ENCODE results near the gene CPSF4L. TPM values are rescaled to one million over a fixed set of nuclear protein-coding genes. Genes with fewer than 3 reads are reported as not detected.

CPSF4L gene
- total and polyA plus RNA-seq, 2 of the 13 experiments (the other 11 are each of a cell fraction or from before 2014, with no cell fraction given): 0.73 to 1.6 TPM

GRCh38 chr17:73274490-73274889 is 12.8 kb upstream of the CPSF4L start:
- Histone ChIP-seq H3K9me3 (ENCODE audit: low read length) (0 out of 2 replicates have a peak, but pooled peaks cover 4% of the 10 kb centered on the region), H3K4me3 (replicated peaks in 1 of 3; ENCODE audit: insufficient read depth in 1 of 3, low read depth in 2 of 3, low read length in 3 of 3) (no peak overlapping the region), H3K27ac (ENCODE audit: extremely low read length, insufficient read depth, low read length) (peak overlapping the region; percentile 2), H2AFZ (ENCODE audit: low read length) (no peak overlapping the region), H3K79me2 (ENCODE audit: insufficient read depth, low read length) (no peaks in the 10 kb centered on the region), H3K4me1 (ENCODE audit: insufficient read depth, low read length) (peaks cover 77% of the 10 kb centered on the region), H4K20me1 (ENCODE audit: insufficient read depth, low read length) (no peaks in the 10 kb centered on the region), H3K4me2 (ENCODE audit: low read depth, low read length) (no peak overlapping the region), H3K27me3 (ENCODE audit: control insufficient read depth in 1 of 2, insufficient read depth in 2 of 2, low read length in 2 of 2) (no peaks in the 10 kb centered on the region), H3K36me3 (replicated peaks in 1 of 2; ENCODE audit: control insufficient read depth in 1 of 2, insufficient read depth in 2 of 2, low read length in 2 of 2) (no peaks in the 10 kb centered on the region), H3K9ac (ENCODE audit: insufficient read depth, low read depth, low read length) (no peak overlapping the region)
- BruUV-seq (replicated peaks): no TSS peak
- TF ChIP-seq ZNF770 (CRISPR knock-in tag; IDR thresholded peaks at IDR 0.05): peak; percentile 91
- TF ChIP-seq CAMTA2 (CRISPR knock-in tag; IDR thresholded peaks at IDR 0.05; ENCODE audit: borderline replicate concordance): 0 out of 2 replicates have a peak, but pooled peaks have one; percentile 27
- peak; percentile 22; the same call in 1 of the 2 replicates for TF ChIP-seq TBX2 (CRISPR knock-in tag; IDR thresholded peaks at IDR 0.05; ENCODE audit: borderline replicate concordance)
- TF ChIP-seq, protein P1, sequence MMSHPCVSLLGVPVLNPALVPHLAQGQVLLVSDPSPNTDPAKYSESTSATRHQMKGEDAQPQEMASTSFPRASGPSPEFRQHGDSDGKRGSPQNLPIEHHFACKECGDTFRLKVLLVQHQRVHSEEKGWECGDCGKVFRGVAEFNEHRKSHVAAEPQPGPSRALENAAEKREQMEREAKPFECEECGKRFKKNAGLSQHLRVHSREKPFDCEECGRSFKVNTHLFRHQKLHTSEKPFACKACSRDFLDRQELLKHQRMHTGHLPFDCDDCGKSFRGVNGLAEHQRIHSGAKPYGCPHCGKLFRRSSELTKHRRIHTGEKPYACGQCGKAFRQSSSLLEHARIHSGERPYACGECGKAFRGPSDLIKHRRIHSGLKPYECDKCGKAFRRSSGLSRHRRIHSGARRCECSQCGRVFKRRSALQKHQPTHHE (CRISPR knock-in tag; IDR thresholded peaks at IDR 0.05; ENCODE audit: borderline replicate concordance): no peak
- no peak for TF ChIP-seq MATR3 (CRISPR knock-in tag; IDR thresholded peaks at IDR 0.05)
- ATAC-seq: no peak
- POLR2A ChIA-PET: interaction anchor here (0.7 to 2.2 kb wide), 2 partner anchors 12 to 36 kb away, joined by 3 to 8 read pairs; partner anchors contain the start of gene CPSF4L
- DNase-seq (ENCODE audit: low spot score): no peak
- in situ Hi-C loops (cut with HindIII; ENCODE audit: extremely low pct_ligation_motif_present, low pct_unique_long_range_greater_than_20kb) (no loop called here), intact Hi-C loops (cut with micrococcal nuclease; ENCODE audit: unreplicated experiment) (no loop called here)
- WGBS (ENCODE audit: low lambda C conversion rate): 96% methylated on average over 4 of the region's 4 CpGs
- CTCF ChIA-PET (ENCODE audit: low intra/inter-chr PET ratio, low total read pairs): no interaction called here
- no peak for FAIRE-seq

Data from HepG2 (cell line).